HG02973 (cell line): ENCODE measurements around the gene HPS4.

Experiments
- ATAC-seq: cut with Tn5 transposase; IDR thresholded peaks from one replicate; pipeline ENCODE4 v1.9.1; 2021; ENCODE audit warnings: moderate library complexity; ENCODE audit not compliant: unreplicated experiment

HPS4 gene

DNA sequence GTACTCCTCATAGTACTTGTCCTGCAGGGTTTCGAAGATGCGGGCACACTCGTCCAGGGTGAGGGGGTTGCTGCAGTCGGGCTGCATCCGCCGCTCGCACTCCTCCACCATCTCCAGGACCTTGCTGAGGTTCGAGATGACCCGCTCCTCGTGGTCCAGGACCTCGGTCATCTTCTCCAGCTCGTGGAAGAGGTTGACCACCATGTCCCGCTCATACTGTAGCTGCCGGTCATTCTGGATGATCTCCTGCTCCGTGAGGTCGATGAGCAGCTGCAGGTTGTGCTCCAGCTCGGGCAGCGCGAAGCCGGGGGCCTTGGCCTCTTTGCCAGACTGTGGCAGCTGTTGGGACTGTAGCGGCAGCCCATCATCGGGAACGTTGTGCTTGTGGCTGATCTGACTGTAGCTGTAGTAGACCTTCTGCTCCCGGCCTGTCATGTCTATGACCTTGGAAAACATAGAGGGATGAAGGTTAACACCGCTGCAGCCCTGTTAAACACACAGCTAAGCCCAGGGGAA lies 15.7 kb upstream of the HPS4 start:
- no peak for ATAC-seq

DNA sequence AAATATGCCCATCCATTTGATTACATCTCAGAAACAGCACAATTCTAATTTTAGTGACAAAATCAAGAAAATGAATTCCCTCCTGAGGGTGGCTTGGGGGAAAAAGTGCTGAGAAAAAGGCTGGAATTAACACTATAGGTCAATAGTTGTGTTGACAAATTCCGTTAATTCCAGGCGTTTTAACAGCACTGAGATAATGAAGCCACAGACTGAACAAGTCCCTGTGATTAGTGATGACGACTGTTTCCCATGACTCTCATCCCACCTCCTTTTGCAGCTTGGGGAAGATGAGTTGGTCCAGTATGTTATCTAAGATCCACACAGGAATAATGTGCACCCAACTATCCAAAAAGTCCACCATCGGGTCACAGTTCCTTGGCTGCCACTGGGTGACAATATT lies 12.9 kb upstream of the HPS4 start:
- ATAC-seq: no peak

DNA sequence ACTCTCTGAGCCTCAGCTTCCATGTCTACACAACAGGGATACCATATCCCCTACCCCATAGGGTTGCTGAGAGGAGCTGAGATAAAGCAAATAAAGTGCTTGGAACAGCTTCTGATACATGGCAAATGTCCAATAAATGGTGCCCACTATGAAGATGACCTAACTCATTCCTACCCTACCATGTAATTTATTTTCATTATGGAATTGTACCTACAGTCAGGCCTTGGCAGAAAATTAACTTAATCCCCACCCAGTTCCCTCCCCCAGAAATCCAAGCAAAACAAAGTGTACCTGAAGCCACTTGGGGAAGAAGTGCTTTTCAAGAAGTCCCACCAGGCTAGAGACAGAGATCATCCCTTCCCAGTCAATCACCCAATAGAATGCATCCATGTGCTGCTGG lies 10.9 kb upstream of the HPS4 start:
- no peak for ATAC-seq

DNA sequence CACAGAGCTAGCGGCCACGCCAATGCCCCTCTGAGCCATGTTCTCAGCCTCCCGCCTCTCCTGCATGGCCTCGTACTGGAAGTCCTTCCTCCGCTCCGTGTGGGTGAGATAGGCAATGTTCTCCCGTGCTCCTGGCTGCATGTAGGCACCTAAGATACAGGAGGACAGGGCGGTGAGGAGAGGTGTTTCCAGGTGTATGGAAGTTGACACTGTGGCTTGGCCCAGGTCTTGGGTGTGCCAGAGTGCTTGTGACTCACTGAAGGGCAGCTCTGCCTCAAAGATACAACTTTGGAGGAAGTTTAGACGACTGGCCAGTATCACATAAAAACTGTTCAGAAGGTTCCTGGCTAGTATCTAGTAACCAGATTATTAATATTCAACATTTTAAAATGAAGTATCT lies 8.6 kb upstream of the HPS4 start:
- ATAC-seq: no peak

DNA sequence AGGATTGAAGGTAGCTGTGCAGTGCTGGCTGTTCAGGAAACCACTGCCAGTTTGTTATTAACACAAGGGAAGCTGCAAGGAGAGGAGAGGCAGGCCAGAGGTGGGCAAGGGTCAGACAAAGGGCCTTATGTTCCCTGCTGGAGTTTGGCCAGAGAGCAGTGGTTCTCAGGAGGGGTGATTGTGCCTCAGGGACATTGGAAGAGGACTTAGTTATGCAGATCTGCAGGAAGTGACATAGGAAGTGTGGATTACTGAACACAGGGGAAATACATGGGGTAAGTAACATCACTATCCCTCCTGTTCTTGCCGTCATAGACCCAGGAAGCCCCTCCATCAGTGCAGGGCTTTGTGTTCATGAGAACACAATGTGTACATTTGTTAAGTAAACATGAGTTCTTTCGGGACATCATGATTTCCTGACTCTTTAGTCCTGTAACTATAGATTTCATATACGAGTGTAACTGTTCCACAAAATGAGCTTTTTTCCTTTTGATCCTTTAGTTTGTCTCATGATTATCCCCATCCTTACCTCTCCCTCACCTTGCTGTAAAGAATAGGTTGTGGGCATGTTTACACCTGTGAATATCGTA lies 6.0 kb upstream of the HPS4 start:
- no peak for ATAC-seq

- ATAC-seq: no peak
Measured at GRCh38 chr22:26487996-26488395, 4.4 kb upstream of the HPS4 start.

DNA sequence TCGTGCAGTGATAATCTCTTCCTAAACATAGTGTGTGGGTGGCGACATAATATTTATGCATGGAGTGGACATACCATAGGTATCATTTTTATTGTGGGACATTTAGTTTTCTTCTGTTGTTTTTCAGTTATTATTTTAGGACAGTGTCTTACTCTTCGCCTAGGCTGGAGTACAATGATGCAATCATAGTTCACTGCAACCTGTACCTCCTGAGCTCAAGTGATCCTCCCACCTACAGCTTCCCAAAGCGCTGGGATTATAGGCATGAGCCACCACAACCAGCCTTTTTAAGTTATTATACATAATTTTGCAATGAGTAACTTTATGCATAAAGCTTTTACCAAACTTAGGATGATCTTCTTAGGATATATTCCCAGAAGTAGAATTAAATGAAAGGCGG lies 2.8 kb upstream of the HPS4 start:
- no peak for ATAC-seq

- ATAC-seq: no peak
Measured at GRCh38 chr22:26485806-26486390, 2.3 kb upstream of the HPS4 start.

DNA sequence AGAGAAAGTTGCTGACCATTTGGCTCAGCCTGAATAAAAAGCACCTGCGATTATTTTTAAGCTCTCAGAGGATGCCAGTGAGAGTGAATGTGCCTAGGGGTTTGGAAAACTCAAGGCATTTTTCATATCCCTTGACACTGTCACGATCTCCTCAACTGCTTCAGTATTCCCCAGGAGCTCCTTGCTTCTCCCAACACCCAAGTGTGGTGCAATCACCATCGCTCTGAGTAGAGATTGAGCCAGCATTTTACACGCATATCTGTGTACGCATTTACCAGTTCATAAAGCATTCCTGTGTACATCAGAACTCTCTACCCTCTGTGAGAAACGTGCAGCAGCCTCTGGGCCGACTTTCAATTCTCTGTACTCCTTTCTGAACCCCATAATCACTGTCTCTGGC lies 1.4 kb upstream of the HPS4 start:
- no peak for ATAC-seq

GRCh38 chr22:26484360-26484706 lies 750 bp upstream of the HPS4 start:
- ATAC-seq: no peak

DNA sequence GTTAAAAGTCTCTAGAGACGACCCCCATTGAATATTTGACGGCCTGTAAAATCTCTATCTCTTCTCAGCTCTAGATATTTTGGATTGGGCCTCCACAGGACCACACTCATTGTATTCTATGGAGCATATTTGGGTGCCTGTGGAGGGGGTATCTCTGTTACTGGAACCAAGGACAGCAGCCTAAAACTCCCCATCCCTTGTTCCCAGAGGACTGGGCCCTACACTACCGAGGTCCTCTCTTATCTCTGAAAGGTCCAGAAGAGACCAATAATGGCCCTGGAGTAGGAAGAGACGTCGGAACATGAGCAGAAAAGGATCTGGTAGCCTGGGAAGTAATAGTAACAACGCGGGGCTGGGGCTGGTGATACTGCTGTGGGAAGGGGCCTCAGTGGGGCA lies 542 bp downstream of the HPS4 start:
- peak; percentile 7 for ATAC-seq

GRCh38 chr22:26482161-26482560 lies 1.4 kb downstream of the HPS4 start:
- ATAC-seq: no peak

GRCh38 chr22:26481694-26482093 lies 1.9 kb downstream of the HPS4 start:
- no peak for ATAC-seq

- no peak for ATAC-seq
Measured at GRCh38 chr22:26481112-26481693, 2.4 kb downstream of the HPS4 start.

GRCh38 chr22:26480611-26480932 lies 3.0 kb downstream of the HPS4 start:
- ATAC-seq: no peak

GRCh38 chr22:26479792-26480610 lies 3.6 kb downstream of the HPS4 start:
- ATAC-seq: no peak

- no peak for ATAC-seq
Measured at GRCh38 chr22:26479043-26479791, 4.4 kb downstream of the HPS4 start.

DNA sequence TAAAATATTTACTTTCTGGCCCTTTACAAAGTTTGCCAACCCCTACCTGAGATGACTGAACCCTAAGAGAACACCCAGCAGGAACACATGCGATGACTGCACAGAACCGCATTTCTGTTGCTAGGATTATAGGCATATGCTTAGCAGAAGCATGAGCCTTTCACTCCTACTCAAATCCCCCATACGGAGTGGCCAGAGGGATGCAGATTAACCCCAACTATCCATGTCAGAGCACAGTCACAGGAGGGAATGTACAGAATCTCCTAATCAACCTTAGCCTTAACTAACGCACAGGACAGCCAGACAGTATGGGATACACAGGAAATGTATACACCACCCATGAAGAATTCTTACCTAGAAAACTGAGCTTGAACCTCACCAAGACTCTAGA lies 6.2 kb downstream of the HPS4 start:
- no peak for ATAC-seq

- no peak for ATAC-seq
Measured at GRCh38 chr22:26476705-26477340, 6.8 kb downstream of the HPS4 start.

DNA sequence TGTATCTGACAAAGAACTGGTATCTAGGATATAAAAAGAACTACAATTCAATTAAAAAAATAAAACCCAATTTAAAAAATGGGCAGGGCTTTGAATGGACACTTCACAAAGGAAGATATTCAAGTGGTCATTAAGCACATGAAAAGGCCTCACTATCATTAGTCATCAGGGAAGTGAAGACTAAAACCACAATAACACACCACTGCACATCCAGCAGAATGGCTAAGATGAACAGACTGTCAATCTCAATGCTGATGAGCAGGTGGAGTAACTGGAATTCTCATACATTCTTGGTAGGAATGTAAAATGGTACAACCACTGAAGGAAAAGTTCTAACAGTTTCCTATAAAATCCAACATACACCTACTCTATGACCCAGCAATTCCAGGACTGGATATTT lies 8.9 kb downstream of the HPS4 start:
- no peak for ATAC-seq

DNA sequence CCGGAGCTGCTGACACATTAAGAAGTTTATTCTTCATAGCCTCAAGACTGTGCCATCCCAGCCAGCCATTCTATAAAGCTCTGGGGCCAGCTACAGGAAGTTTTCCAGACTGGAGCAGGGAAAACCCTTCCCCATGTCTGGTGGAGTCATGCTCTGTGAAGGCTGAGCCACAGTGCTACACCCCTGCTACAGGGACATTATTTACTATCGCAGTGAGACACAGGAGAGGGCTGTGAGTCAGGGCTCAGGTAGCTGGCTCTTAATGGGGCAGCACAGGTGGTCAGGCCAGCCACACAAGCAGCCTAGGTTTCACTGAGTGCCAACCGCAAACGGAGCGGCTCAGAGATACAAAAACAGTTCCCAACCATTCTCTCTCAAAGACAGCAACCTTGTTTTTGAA lies 12.1 kb downstream of the HPS4 start:
- no peak for ATAC-seq
